ENCODE results near the gene CRNKL1.
A peak's percentile ranks its signal among the peaks of the same experiment; 100 is the strongest.
"Not testable (repeated sequence)": the region's sequence is repeated elsewhere in the genome, so short reads cannot be mapped to it uniquely, and the experiment has no call there.

Gene CRNKL1

GRCh38 chr20:20003955-20004322 lies 48.3 kb downstream of the CRNKL1 start:
- not testable (repeated sequence) for DNase-seq

- DNase-seq: peak; percentile 48
Observed at GRCh38 chr20:20003031-20003954, 49.0 kb downstream of the CRNKL1 start.

GRCh38 chr20:20002101-20002998 lies 49.9 kb downstream of the CRNKL1 start:
- DNase-seq: peak; percentile 27

- no peak for DNase-seq
Observed at GRCh38 chr20:20000211-20000968, 51.9 kb downstream of the CRNKL1 start.

- DNase-seq: no peak
Observed at GRCh38 chr20:19998990-19999705, 53.1 kb downstream of the CRNKL1 start.

GRCh38 chr20:19996917-19997316 lies 55.3 kb downstream of the CRNKL1 start:
- no peak for DNase-seq

GRCh38 chr20:19996222-19996621 lies 56.0 kb downstream of the CRNKL1 start:
- no peak for DNase-seq

- peak; percentile 77 for DNase-seq
Observed at GRCh38 chr20:19995220-19995863, 56.9 kb downstream of the CRNKL1 start.

GRCh38 chr20:19993958-19994669 lies 58.2 kb downstream of the CRNKL1 start:
- DNase-seq: peak; percentile 58

- peak; percentile 94 for DNase-seq
Observed at GRCh38 chr20:19992996-19993908, 59.0 kb downstream of the CRNKL1 start.

GRCh38 chr20:19991854-19992253 lies 60.4 kb downstream of the CRNKL1 start:
- DNase-seq: no peak

GRCh38 chr20:19991308-19991707 lies 61.0 kb downstream of the CRNKL1 start:
- peak; percentile 46 for DNase-seq

- DNase-seq: peak; percentile 73
Observed at GRCh38 chr20:19990850-19991249, 61.4 kb downstream of the CRNKL1 start.

- DNase-seq: no peak
Observed at GRCh38 chr20:19987046-19987445, 65.2 kb downstream of the CRNKL1 start.

GRCh38 chr20:19986419-19986818 lies 65.8 kb downstream of the CRNKL1 start:
- no peak for DNase-seq

Data from fibroblast of skin of scalp (primary cell).